HG03196 (cell line): ENCODE measurements around the gene PEMT.

Experiments used
- ATAC-seq: cut with Tn5 transposase; IDR thresholded peaks from one replicate; pipeline ENCODE4 v1.9.1; 2021; ENCODE audit not compliant: unreplicated experiment

The PEMT gene

DNA sequence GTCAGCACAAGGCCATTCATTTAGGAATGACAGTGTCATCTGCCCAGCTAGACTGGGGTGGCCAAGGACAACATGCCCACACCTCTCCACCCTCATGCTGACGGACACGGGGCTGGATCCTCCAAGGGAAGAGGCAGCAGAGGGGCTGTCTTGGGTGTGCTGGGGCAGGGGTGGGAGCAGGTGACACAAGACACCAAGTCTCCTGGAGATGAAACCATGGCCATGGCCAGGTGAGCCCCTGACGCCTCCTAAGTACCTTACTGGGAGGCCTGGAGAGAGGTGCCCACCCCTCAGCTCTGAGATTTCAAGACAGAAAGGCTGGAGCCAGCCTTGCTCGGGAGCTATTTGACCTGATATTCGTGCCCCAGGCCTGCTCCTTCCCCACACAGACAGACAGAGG lies 86.4 kb downstream of the PEMT start:
- ATAC-seq: no peak

DNA sequence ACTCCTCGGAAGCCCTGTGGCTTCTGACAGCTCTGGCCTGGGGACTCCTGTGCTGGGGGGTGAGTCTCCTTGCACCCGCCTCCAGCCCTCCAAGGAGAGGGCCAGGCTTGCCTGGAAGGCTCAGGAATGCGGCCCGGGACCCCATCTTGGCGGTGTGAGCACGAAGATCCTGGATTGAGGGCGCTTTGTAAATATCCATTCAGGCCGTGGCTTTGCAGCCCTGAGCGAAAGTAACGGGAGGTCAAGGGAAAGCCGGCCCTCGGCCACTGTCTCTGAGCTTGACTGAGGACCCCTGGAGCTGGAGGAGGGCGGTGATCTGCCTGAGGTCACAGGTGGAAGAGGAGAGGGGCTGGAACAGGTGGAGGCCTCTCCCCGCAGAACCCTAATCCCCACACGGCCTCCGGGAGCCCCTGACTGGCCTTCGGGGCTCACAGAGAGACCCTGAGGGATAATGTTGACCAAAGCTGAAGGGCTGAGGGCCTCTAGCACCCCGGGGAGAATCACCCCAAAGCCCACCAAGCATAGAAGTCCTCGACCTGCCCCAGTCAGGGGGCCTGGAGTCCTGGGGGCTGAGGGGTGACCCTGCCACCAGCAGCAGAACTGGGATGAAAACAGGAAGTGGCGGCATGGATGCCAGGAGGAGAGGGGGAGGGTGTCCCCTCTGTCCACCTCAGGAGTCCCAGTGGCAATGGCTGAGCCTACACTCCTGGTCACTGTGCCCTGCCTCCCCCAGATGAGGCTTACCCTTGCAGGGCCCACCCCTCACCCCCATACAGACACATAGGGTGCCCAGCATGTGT lies 87.0 kb downstream of the PEMT start:
- ATAC-seq: no peak

DNA sequence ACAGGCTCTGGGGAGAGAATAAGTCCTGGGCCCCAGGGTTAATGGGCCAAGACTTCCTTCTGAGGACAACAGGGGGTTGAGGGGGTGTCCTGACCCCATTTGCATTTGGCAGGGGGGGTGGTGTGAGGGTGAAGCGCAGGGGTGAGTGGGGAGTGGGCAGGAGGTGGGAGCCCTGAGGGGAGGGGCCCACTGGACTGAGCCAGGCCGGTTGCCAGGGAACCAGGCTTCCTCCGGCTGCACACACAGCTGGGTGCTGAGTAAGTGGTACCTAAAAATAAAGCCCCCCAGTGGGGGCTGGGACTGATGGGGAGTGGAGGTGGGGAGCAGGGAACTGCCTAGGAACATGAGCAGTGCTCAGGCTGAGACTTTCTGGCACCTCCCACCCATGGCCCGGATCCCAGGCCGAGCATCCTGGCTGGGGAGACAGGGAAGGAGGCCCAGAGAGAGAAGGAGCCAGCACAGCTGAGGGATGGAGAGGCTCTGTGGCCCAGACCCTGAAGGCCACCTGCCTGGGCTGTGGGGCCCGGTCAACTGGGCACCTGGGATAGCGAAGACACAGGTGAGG lies 87.9 kb downstream of the PEMT start:
- ATAC-seq: no peak

DNA sequence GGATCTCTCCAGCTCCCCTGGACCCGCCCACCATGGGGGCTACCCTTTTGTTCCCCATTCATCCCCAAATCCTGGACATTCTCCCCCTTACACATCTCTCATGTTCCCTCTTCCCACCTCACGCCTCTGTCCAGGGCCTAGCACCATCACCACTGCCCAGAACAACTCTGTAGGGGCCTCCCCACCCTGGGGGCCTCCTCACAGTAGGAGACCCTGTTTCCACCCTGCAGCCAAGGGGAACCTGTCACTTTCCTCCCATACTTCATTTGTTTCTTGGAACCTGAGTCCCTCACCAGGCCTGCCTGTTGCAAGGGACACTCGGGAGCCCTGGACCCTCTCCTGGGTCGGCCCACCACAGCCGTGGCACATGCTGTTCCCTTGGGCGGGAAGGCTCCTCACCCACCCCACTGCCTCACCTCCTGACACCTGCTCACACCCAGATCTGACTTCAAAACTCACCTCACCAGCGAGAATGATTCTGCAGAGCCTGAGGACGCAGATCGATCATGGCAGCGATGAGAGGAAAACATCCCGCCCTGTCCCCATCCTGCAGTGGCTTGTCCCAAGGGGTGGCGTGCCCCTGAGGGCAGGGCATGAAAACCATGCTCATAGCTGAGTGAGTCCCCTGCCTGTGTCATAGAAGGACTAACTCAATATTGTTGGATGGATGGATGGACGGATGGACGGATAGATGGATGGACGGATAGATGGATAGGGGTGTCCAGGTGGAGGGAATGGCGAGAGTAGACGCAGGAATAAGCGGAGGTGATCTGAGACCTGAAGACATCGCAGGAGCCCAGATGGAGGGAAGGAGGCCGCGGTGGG lies 88.6 kb downstream of the PEMT start:
- ATAC-seq: no peak

DNA sequence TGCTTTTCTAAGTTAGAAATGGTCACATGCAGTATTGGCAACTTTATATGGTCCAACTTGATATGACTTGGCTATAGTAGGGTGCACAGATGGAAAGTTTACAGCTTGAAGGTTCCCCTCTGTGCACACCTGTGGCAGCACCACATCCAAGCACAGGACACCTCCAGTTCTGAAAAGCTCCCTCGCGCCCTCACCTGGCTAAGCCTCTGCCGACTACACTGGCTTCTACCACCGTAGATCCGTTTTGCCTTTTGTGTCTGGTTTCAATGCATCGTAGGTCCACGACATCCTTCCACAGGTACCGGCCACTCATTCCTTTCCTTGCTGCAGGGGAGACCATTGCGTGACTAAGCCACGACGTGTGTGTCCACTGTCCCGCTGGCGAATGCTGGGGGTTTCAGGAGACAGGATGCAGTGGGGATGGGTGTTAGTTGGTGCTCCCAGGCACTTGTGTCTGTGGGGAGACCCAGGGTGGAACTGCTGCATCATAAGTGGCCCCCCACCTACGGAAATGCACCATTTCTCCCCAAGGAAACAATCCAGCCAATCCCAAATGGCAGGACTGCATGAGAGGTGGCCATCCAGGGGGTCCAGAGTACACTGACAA lies 90.4 kb downstream of the PEMT start:
- no peak for ATAC-seq

DNA sequence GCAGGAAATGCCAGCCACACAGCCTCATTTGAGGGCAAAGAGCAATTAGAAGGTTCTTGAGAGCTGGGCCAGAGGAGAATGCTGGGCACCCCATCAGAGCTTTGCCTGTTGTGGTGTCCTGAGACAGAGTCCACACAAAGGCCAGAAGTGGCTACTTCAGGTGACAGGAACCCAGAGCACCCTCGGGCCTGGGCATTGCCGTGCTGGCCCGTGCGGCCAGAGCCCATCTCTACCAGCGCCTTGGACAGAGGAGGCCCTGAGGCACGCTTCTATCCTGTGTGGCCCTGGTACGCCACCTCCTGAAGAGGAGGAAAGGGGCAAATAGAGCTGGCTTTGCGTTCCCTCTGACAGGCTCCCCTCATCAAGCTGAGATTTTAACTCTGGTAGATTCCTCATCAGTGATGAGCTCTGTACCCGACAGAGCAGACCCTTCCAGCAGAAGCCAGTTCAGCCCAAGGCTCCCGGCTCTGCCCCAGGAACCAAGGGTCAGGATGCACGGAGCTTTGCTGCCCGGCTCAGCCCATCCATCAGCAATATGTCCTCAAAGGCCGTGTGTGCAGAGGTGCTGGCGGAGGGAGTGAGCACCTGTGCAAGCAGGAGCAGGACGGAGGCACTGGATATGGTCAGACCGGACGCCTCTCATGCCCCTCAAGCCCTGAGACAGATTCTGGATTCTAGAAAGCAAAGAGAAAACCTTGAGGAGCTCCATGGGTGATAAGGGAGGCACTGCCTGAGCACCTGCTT lies 91.9 kb downstream of the PEMT start:
- no peak for ATAC-seq

DNA sequence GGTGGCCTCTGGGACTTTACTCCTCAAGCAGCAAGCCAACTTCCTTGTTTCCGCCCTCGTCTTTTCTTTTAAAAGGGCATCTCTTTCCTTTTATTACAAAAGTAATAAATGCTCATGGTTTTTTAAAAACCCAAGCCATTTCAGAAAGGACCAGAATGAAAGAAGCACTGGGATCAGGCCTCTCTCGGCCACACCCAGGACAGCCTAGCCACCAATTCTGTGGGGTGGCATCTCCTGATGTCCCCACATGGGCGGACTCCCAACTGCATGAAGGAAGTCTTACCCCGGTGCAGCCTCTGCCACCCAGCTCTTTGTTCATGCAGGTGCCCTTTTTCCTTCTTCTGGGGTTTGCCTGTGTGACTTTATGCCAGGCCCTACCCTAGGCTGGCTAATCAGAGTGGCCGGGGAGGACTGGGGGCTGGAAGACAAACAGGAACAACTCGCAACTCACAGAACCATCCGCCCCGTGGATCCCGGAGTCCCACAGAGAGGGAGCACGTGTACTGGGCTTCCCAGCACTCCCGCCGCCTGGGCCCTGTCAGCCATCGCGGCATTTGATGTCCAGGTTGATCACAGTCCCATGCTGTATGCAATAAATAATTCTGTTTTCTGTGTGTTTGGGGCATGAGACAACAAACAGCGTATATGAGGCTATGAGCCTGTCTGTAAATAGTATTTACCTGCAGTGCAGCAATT lies 92.8 kb downstream of the PEMT start:
- no peak for ATAC-seq

DNA sequence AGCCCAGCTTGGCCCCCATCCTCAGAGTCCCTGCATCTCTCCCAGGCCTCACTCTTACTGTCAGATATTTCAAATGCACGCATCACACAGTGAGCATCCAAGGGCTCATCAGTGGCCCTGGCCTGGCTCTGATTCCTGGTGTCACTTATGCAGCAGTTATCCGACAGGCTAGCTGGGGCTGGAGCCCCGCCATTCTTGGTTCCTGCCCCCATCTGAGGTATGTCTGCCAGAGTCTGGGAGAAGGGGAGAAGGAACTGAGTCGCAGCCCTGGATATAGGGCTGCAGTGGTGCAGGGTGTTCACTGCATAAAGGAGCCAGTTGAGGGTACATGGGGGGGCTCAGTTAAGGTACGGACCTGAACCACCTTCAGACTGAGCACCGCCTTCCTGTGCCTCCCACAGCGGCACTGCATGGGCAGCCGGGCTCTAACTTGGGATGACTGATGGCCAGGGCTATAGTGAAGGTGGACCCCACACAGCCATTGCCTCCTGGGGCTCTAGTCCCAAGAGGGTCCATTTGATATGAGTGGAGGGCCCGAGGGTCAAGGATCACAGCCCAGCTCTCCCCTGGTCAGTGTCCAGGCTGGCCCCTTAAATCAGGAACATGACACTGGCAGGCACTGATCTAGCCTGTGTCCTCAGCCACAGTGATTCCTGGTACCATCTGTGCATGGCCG lies 93.5 kb downstream of the PEMT start:
- ATAC-seq: no peak

DNA sequence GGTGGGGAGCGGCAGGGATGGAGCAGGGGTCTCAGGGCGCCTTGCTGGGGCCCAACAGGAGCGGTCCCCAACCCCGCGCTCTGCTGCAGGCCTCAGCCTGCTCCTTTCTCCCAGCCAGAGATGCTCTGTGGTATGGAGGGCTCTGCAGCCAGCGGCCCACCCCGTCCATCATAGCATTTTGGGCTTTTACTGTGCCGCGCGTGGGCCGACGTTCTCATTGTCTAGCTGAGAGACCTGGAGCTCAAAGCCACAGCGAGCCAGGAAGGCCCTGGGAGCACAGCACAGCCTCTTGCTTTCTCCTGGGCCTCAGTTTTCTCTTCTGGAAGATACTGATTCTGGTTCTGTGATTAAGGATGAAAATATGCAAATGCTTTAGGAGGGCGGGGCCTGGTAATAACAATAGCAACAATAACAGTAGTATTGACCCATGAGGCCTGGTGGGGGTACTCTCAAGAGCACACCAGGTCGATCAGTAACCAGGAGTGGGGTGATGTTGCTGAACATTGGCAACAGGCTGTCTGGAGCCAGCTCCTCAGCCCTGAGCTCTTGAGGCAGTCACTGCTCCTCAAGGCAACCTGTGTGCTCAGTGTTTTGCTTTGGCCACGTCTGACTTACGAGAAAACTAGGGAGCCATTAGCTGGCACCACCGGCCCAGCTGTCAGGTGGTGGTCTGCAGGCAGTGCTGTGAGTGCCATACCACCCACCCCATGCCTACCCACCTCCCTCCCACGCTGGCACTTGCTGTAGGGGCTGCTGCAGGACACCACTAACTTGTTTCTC lies 94.3 kb downstream of the PEMT start:
- ATAC-seq: no peak

DNA sequence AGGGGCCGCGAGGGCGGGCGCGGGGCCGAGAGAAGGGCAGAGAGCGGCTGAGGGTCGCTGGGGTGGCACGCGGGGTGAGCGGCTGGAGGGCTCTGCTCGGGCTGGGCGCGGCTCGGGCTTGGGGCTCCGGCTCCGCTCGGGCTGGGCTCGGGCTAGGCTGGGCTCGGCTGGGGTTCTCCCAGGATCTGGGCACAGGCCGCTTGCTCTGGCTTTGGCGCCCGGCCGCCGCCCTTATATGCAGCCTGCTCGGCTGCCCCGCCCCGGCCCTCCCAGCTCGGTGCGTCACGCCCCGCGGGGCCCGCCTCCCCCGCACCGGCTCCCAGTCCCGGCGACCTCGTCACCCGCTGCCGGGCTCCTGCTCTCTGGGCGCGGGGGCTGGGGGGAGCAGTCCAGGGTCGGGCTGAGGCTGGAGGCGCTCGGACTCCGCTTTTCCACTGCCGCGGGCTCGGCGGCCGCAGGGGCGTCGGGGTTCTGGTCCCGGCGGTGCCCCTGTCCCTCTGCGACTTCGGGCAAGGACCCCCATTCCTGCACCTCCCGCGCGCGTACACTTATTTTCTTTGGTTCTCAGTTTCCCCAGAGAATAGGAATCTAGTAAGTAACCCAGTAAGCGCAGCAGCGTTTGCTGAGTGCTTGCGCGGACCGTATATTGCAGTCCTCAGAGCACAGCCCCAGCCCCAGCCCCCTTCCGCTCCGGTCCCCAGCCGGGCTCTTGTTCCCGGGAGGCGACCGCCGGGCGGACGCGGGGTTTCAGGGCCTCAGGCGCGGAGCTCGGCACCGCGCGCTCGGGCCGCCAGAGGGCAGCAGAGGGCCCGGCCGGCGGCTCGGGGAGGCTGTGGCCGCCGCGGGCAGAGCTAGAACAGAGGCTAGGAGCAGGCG lies 95.1 kb downstream of the PEMT start, which contains the start of gene RASD1:
TSS of gene RASD1 (minus strand) at position 207 of the 876 bp plus-strand sequence. CDS start 214 bp downstream, outside the sequence.
- ATAC-seq: no peak

DNA sequence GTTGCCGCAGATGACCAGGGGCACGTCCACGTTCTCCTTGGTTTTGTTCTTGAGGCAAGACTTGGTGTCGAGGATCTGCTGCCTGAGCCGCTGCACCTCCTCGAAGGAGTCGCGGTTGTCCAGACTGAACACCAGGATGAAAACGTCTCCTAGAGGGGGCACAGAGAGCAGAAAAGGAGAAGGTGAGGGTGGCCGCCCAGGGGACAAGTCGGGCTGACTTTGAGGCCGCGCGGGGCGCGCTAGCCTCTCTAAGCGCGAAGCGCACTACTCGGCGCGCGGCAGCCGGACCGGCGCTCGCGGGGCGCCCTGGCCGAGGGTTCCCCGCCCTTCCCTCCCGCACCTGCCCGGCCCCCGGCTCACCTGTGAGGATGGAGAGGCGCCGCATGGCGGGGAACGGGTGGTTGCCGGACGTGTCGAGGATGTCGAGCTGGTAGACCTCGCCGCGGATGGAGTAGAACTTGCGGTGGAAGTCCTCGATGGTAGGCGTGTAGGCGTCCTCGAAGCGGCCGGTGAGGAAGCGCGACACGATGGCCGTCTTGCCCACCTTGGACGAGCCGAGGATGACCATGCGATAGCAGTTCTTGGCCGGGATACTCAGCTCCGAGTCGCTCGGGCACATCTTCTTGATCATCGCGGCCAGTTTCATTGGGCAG lies 95.8 kb downstream of the PEMT start:
- no peak for ATAC-seq

DNA sequence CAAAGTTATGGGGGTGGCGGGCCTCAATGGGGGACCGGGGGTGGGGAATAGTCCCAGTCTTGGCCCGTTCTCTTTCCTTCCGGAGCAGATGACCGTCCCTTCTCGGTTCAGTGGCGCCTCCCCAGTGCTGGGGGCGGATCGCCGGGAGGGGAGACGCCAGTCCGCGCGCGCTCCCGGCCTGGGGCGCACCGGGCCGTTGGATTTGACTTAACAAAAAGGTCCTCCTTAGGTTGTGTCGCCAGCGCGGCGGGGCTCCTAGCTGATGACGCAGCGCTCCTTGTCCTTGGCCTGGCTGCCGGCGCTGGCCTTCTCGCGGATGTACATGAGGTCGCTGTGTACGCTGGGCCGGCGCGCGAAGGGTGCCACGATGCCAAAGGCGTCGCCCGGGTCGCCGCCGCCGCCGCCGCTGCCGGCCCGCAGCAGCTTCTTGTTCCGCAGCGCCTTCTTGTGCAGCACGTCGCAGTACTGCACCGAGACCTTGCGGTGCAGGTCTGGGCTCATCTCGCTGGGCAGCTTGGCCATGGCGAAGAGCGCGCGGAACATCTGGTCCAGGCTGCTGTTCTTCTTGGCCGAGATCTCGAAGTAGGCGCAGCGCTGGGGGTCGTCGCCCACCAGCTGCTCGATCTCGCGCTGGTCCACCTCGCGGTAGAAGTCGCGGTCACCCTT lies 96.5 kb downstream of the PEMT start:
- no peak for ATAC-seq

DNA sequence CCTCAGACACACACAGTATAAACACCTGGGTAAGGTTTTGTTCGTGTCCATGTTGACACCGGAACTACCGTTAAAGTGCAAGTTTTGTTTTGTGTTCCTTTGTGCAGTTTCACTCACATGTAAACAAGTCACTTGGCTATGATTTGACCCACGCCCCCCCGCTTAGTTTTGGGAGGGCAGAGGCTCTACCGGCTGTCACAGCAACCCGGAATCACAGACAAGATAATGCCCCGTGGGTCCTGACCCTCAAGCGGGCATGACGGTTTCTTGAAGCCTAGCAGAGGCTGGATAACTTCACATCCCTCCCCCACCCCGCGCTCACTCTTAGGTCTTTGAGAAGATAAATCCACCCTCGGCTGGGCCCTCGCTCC lies 97.0 kb downstream of the PEMT start:
- no peak for ATAC-seq

DNA sequence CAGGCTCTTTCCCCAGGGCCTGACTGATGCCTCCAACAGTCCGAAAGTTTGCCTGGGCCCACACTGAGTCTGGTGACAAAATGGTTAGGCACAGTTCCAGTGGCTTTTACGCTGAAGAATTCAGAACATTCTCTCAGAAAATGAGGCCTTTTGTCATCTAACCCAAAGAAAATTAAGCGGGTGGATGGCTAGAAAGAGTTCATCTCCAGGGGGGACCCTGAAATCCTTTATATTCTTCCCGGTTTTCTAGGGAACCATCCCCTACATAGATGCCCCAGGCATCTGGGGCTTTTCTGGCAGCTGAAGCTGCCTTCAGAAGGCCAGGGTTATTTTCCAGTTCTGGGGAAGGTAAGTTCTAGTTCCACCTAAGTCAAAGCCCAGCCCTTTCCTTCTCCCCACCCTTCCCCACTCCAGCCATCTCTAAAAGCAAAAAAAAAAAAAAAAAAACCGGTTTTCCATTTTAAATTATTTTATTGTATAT lies 97.5 kb downstream of the PEMT start:
- no peak for ATAC-seq

DNA sequence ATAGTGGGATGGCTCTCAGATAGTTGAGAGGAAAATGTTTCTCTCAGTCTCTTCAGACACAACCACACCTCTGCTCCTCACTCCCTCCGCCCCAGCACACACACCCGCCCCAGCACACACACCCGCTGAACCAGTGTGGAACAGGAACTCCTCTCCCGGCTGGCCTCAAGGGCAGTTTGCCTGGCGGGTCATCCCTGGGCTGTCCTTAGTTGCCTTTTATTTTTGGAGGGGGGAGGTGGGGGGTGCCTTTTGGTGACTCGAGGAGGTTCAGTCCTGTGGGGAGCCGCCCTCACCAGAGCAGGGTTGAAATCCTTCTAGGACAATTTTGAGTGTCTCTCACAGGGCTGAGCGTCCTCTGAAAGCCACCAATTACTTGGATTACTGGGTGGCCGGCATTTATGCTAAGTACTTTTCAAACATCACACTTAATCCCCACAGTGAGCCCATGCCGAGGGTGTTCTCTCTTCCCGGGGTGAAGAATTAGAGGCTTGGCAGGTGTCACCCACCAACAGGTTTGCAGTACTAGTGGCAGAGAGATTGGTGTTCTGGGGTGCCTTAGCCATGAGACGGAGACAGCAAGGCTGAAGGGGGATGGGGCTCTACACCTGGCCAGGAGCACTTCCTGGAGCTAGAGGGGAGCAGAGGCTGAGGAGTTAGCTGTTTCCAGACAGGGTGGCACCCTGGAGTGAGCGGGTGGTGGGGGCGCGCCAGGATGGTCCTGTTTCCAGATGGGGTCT lies 98.1 kb downstream of the PEMT start:
- ATAC-seq: no peak

DNA sequence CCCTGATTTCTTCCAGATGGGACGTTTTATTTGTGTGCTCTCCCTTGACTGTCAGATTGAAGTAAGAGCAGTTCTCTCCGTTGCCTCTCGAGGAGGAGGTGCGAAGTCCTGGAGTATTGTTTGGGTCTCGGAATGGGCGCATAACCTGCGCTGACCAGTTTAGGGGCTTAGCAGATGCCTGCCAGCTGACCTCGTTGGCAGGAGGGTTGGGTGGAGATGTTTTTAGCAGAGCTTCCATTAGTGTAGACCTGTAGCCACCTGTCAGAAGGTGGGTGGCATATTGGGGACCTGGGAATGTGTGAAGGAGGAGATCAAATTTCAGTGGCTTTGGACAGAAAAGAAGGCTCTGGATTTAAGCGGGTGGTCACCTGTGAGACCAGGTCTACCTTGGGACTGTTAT lies 98.9 kb downstream of the PEMT start:
- ATAC-seq: no peak
